GM19455 (cell line): ENCODE measurements around the gene PGC.
"Not testable (repeated sequence)": the region's sequence is repeated elsewhere in the genome, so short reads cannot be mapped to it uniquely, and the experiment has no call there.

ENCODE experiments used
- ATAC-seq: cut with Tn5 transposase; IDR thresholded peaks from one replicate; pipeline ENCODE4 v1.9.1; 2021; ENCODE audit not compliant: unreplicated experiment

The PGC gene

GRCh38 chr6:41777551-41778285, 30.5 kb upstream of the PGC start:
- no peak for ATAC-seq

- no peak for ATAC-seq
Measured at GRCh38 chr6:41775293-41775882, 28.2 kb upstream of the PGC start.

GRCh38 chr6:41774841-41775240, 27.6 kb upstream of the PGC start:
- ATAC-seq = no peak

- ATAC-seq = no peak
Measured at GRCh38 chr6:41771058-41771983, 24.1 kb upstream of the PGC start.

- no peak for ATAC-seq
Measured at GRCh38 chr6:41770381-41771057, 23.3 kb upstream of the PGC start.

- no peak for ATAC-seq
Measured at GRCh38 chr6:41769376-41769775, 22.2 kb upstream of the PGC start.

GRCh38 chr6:41768545-41769308, 21.5 kb upstream of the PGC start:
- ATAC-seq = no peak

- ATAC-seq = no peak
Measured at GRCh38 chr6:41767112-41767833, 20.1 kb upstream of the PGC start.

GRCh38 chr6:41766043-41766664, 19.0 kb upstream of the PGC start:
- ATAC-seq = not testable (repeated sequence)

GRCh38 chr6:41763470-41763869, 16.3 kb upstream of the PGC start:
- ATAC-seq = no peak

GRCh38 chr6:41759905-41760579, 12.8 kb upstream of the PGC start:
- no peak for ATAC-seq

GRCh38 chr6:41759106-41759904, 12.1 kb upstream of the PGC start:
- ATAC-seq = no peak

GRCh38 chr6:41758641-41759035, 11.4 kb upstream of the PGC start:
- ATAC-seq = no peak

GRCh38 chr6:41757931-41758640, 10.9 kb upstream of the PGC start:
- no peak for ATAC-seq

GRCh38 chr6:41757271-41757670, 10.1 kb upstream of the PGC start:
- ATAC-seq = no peak

GRCh38 chr6:41756354-41756753, 9.2 kb upstream of the PGC start:
- no peak for ATAC-seq

- ATAC-seq = no peak
Measured at GRCh38 chr6:41755895-41756294, 8.7 kb upstream of the PGC start.
